Measurements from ENCODE around the gene IL1RL2. TPM values are rescaled to one million over a fixed set of nuclear protein-coding genes. Genes with fewer than 3 reads are reported as not detected.

IL1RL2 gene
- total and polyA plus RNA-seq, 2 experiments from 2014 or later: 2.0 to 2.3 TPM

GRCh38 chr2:102226171-102226570 is 39.3 kb downstream of the IL1RL2 start:
- H3K36me3 ChIP-seq (ENCODE audit: low read depth): no peaks in the 10 kb centered on the region
- peak overlapping the region; percentile 77 for H2AFZ ChIP-seq
- in situ Hi-C loops (cut with MboI): no loop called here
- peaks cover 39% of the 10 kb centered on the region for H3K4me1 ChIP-seq (ENCODE audit: insufficient read depth)
- peaks cover 40% of the 10 kb centered on the region for H3F3A ChIP-seq (ENCODE audit: insufficient read depth)
- H3K27me3 ChIP-seq (replicated peaks; ENCODE audit: insufficient read depth): no peaks in the 10 kb centered on the region
- no peak overlapping the region for H3K4me3 ChIP-seq
- H4K20me1 ChIP-seq (ENCODE audit: insufficient read depth): no peaks in the 10 kb centered on the region
- no peaks in the 10 kb centered on the region for H3K79me2 ChIP-seq (ENCODE audit: insufficient read depth)
- TF ChIP-seq EZH2phosphoT487 (IDR thresholded peaks at IDR 0.05; ENCODE audit: insufficient read depth, low read depth): no peak
- H3K4me2 ChIP-seq (ENCODE audit: unreplicated experiment): peak overlapping the region; percentile 61
- 87 to 89% methylated on average over 6 of the region's 6 CpGs for WGBS, 2 experiments (ENCODE audit: low coverage in 1 of 2, low lambda C conversion rate in 2 of 2, missing lambda C conversion rate in 2 of 2)
- H3K9me3 ChIP-seq (ENCODE audit: low read depth): no peaks in the 10 kb centered on the region
- H3K9me2 ChIP-seq (ENCODE audit: insufficient read depth): no peaks in the 10 kb centered on the region
- no peak for DNase-seq
- peak overlapping the region; percentile 97 for H3K27ac ChIP-seq
- H3K9ac ChIP-seq: peak overlapping the region; percentile 84

GRCh38 chr2:102226612-102227391 is 40.0 kb downstream of the IL1RL2 start:
- peak; percentile 56 for DNase-seq
- Histone ChIP-seq H3K27me3 (replicated peaks; ENCODE audit: insufficient read depth) (no peaks in the 10 kb centered on the region), H3K4me2 (ENCODE audit: unreplicated experiment) (peak overlapping the region; percentile 61), H4K20me1 (ENCODE audit: insufficient read depth) (no peaks in the 10 kb centered on the region), H3K9ac (peak overlapping the region; percentile 84), H2AFZ (peak overlapping the region; percentile 77), H3K4me1 (ENCODE audit: insufficient read depth) (peaks cover 39% of the 10 kb centered on the region), H3K36me3 (ENCODE audit: low read depth) (no peaks in the 10 kb centered on the region), H3K9me2 (ENCODE audit: insufficient read depth) (no peaks in the 10 kb centered on the region), H3K27ac (peak overlapping the region; percentile 97), H3F3A (ENCODE audit: insufficient read depth) (peaks cover 40% of the 10 kb centered on the region), H3K79me2 (ENCODE audit: insufficient read depth) (no peaks in the 10 kb centered on the region), H3K4me3 (peak overlapping the region; percentile 47), H3K9me3 (ENCODE audit: low read depth) (no peaks in the 10 kb centered on the region)
- WGBS, 2 experiments (ENCODE audit: low coverage in 1 of 2, low lambda C conversion rate in 2 of 2, missing lambda C conversion rate in 2 of 2): 23 to 24% methylated on average over 7 of the region's 7 CpGs
- in situ Hi-C loops (cut with MboI): no loop called here
- TF ChIP-seq EZH2phosphoT487 (IDR thresholded peaks at IDR 0.05; ENCODE audit: insufficient read depth, low read depth) (no peak), EZH2 (IDR thresholded peaks at IDR 0.05; ENCODE audit: insufficient read depth, poor library complexity, severe bottlenecking) (no peak)

- in situ Hi-C loops (cut with MboI): no loop called here
- H3K4me2 ChIP-seq (ENCODE audit: unreplicated experiment): peak overlapping the region; percentile 36
- peaks cover 46% of the 10 kb centered on the region for H3F3A ChIP-seq (ENCODE audit: insufficient read depth)
- H4K20me1 ChIP-seq (ENCODE audit: insufficient read depth): no peaks in the 10 kb centered on the region
- H3K27ac ChIP-seq: peak overlapping the region; percentile 97
- H2AFZ ChIP-seq: peak overlapping the region; percentile 16; the same call in 1 of the 2 replicates
- peak; percentile 62 for DNase-seq
- H3K4me3 ChIP-seq: no peak overlapping the region
- peaks cover 39% of the 10 kb centered on the region for H3K4me1 ChIP-seq (ENCODE audit: insufficient read depth)
- peak overlapping the region; percentile 73 for H3K9ac ChIP-seq
- 36% methylated on average over 6 of the region's 6 CpGs for WGBS, 2 experiments (ENCODE audit: low coverage in 1 of 2, low lambda C conversion rate in 2 of 2, missing lambda C conversion rate in 2 of 2)
- no peak for TF ChIP-seq EZH2 (IDR thresholded peaks at IDR 0.05; ENCODE audit: insufficient read depth, poor library complexity, severe bottlenecking)
- TF ChIP-seq EZH2phosphoT487 (IDR thresholded peaks at IDR 0.05; ENCODE audit: insufficient read depth, low read depth): no peak
- no peaks in the 10 kb centered on the region for H3K9me2 ChIP-seq (ENCODE audit: insufficient read depth)
- H3K36me3 ChIP-seq (ENCODE audit: low read depth): no peaks in the 10 kb centered on the region
- no peaks in the 10 kb centered on the region for H3K9me3 ChIP-seq (ENCODE audit: low read depth)
- H3K79me2 ChIP-seq (ENCODE audit: insufficient read depth): no peaks in the 10 kb centered on the region
- H3K27me3 ChIP-seq (replicated peaks; ENCODE audit: insufficient read depth): no peaks in the 10 kb centered on the region
Measured at GRCh38 chr2:102229141-102229769, 42.4 kb downstream of the IL1RL2 start.

GRCh38 chr2:102230410-102230909 is 43.6 kb downstream of the IL1RL2 start:
- Histone ChIP-seq H3K4me1 (ENCODE audit: insufficient read depth) (peaks cover 39% of the 10 kb centered on the region), H3K4me2 (ENCODE audit: unreplicated experiment) (no peak overlapping the region), H3K9ac (no peak overlapping the region), H3K9me3 (ENCODE audit: low read depth) (no peaks in the 10 kb centered on the region), H2AFZ (no peak overlapping the region), H3K4me3 (no peak overlapping the region), H3F3A (ENCODE audit: insufficient read depth) (peaks cover 47% of the 10 kb centered on the region), H3K79me2 (ENCODE audit: insufficient read depth) (no peaks in the 10 kb centered on the region), H3K27me3 (replicated peaks; ENCODE audit: insufficient read depth) (no peaks in the 10 kb centered on the region), H3K36me3 (ENCODE audit: low read depth) (no peaks in the 10 kb centered on the region), H4K20me1 (ENCODE audit: insufficient read depth) (no peaks in the 10 kb centered on the region), H3K9me2 (ENCODE audit: insufficient read depth) (no peaks in the 10 kb centered on the region), H3K27ac (no peak overlapping the region; the same call in 1 of the 2 replicates)
- no peak for DNase-seq
- no peak for TF ChIP-seq EZH2phosphoT487 (IDR thresholded peaks at IDR 0.05; ENCODE audit: insufficient read depth, low read depth)
- TF ChIP-seq EZH2 (IDR thresholded peaks at IDR 0.05; ENCODE audit: insufficient read depth, poor library complexity, severe bottlenecking): no peak
- in situ Hi-C loops (cut with MboI): no loop called here
- 97 to 99% methylated on average over 9 of the region's 9 CpGs for WGBS, 2 experiments (ENCODE audit: low coverage in 1 of 2, low lambda C conversion rate in 2 of 2, missing lambda C conversion rate in 2 of 2)

Measured in GM23248 (cell line).